ENCODE measurements around the gene MUC4. TPM values are rescaled to one million over a fixed set of nuclear protein-coding genes. Genes with fewer than 3 reads are reported as not detected.
"Not testable (repeated sequence)": the region's sequence is repeated elsewhere in the genome, so short reads cannot be mapped to it uniquely, and the experiment has no call there.

Gene MUC4
- total RNA-seq, 2 donors from 2014 or later: 150 to 203 TPM

DNA sequence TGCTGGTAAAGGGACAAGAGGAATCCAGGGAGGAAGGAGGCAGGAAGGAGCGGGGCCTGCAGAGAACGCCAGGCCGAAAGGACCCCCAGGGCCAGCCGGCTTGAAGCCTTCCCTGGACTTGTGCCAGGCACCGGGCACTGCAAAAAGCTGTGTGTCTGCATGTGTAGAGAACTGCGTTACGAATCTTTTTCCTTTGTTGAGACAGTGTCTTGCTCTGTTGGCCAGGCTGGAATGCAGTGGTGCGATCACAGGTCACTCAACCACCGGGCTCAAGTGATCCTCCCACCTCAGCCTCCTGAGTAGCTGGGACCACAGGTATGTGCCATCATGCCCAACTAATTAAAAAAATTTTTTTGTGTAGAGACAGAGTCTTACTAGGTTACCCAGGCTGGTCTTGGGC, 17.0 kb upstream of the MUC4 start:
- Histone ChIP-seq H3K27ac (peak overlapping the region; percentile 86), H3K4me1 (no peaks in the 10 kb centered on the region), H3K36me3 (no peaks in the 10 kb centered on the region), H3K9ac (ENCODE audit: low read depth in 2 of 2, low read length in 2 of 2) (peak overlapping the region in 1 of 2 donors; percentile 76), H3K4me3 (no peak overlapping the region), H3K9me3 (no peaks in the 10 kb centered on the region), H3K27me3 (no peaks in the 10 kb centered on the region)
- intact Hi-C loops (cut with DNase I): no loop called here
- no peak for DNase-seq
- no peak for TF ChIP-seq CTCF (IDR thresholded peaks at IDR 0.05)

DNA sequence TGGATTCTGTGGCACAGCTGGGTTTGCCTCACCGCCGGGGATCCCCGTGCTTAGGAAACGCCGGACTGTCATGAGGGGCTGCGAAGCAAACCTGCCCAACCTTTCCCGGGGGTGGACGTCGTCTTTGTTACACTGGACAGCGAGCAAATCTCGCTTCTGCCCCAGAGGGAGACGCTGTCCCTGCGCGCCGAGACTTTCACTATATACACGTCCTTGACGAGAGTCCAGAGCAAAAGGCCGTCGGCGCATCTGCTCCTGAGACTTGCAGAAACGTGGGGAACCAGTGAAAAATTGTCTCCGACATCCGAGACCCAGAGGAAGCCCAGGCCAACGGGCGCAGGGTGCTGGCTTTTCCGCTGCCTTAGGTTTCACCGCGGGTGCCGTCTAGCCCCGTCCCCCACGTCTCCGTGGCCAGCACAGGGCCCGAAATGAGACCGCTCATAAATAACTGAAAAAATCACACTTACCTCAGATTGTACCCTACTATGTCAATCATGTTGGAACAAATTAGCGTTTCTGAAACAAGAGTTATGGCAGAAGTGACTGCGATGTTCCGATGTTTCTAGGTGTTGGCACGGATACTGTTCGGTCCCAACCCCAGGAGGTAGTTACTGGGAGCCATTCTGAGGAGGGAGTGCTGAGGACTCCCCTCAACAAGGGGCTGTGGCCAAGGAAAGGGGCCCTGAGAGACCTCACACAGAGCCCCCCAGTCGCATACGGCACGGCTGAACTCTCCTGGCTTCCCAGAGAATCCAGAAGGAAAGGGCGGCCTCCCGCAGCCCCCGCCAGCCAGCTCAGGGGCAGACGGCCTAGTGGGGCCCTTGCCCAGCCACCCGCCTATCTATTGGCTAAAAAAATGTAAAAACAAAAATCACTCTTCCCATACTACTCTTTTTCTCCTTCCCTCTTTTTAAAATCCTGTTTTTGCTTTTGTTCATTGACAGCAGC, 14.4 kb upstream of the MUC4 start:
- DNase-seq: no peak
- H3K9ac ChIP-seq (ENCODE audit: low read depth in 2 of 2, low read length in 2 of 2): peak overlapping the region in 1 of 2 donors; percentile 26
- H3K36me3 ChIP-seq: no peaks in the 10 kb centered on the region
- intact Hi-C loops (cut with DNase I): no loop called here
- no peak for TF ChIP-seq CTCF (IDR thresholded peaks at IDR 0.05)
- H3K4me3 ChIP-seq: no peak overlapping the region
- no peak overlapping the region for H3K27ac ChIP-seq
- H3K4me1 ChIP-seq: peaks cover 4% of the 10 kb centered on the region
- no peaks in the 10 kb centered on the region for H3K27me3 ChIP-seq
- no peaks in the 10 kb centered on the region for H3K9me3 ChIP-seq

- no peaks in the 10 kb centered on the region for H3K27me3 ChIP-seq
- intact Hi-C loops (cut with DNase I): no loop called here
- H3K4me1 ChIP-seq: peaks cover 4% of the 10 kb centered on the region
- no peak for TF ChIP-seq CTCF (IDR thresholded peaks at IDR 0.05)
- no peaks in the 10 kb centered on the region for H3K36me3 ChIP-seq
- H3K27ac ChIP-seq: no peak overlapping the region
- no peak overlapping the region for H3K4me3 ChIP-seq
- H3K9ac ChIP-seq (ENCODE audit: low read depth in 2 of 2, low read length in 2 of 2): no peak overlapping the region
- DNase-seq: no peak
- H3K9me3 ChIP-seq: no peaks in the 10 kb centered on the region
Measured at GRCh38 chr3:195825191-195825588, 13.5 kb upstream of the MUC4 start.

DNA sequence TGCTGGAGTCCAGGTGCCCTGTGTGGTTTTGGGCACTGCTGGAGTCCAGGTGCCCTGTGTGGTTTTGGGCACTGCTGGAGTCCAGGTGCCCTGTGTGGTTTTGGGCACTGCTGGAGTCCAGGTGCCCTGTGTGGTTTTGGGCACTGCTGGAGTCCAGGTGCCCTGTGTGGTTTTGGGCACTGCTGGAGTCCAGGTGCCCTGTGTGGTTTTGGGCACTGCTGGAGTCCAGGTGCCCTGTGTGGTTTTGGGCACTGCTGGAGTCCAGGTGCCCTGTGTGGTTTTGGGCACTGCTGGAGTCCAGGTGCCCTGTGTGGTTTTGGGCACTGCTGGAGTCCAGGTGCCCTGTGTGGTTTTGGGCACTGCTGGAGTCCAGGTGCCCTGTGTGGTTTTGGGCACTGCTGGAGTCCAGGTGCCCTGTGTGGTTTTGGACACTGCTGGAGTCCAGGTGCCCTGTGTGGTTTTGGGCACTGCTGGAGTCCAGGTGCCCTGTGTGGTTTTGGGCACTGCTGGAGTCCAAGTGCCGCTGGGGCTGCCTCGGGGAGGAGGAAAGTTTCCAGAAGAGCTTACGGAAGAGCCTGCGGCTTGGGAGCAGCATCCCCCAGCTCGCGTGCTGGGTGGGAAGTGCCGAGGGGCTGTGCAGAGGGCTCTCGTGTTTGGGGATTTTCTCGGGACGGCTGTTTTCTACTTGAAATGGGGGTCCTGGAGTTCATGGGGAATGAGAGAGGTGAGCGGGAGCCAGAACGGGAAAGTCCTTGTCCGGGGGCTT, 12.9 kb upstream of the MUC4 start:
- H3K27me3 ChIP-seq; H3K27ac ChIP-seq; H3K9me3 ChIP-seq; H3K9ac ChIP-seq (ENCODE audit: low read depth in 2 of 2, low read length in 2 of 2); intact Hi-C loops (cut with DNase I); H3K4me1 ChIP-seq; H3K4me3 ChIP-seq; H3K36me3 ChIP-seq; DNase-seq: not testable (repeated sequence)

- Histone ChIP-seq H3K36me3 (no peaks in the 10 kb centered on the region), H3K27me3 (no peaks in the 10 kb centered on the region), H3K27ac (no peak overlapping the region), H3K9ac (ENCODE audit: low read depth in 2 of 2, low read length in 2 of 2) (peak overlapping the region in 1 of 2 donors; percentile 51), H3K4me1 (peaks cover 4% of the 10 kb centered on the region), H3K4me3 (no peak overlapping the region), H3K9me3 (no peaks in the 10 kb centered on the region)
- DNase-seq: no peak
- intact Hi-C loops (cut with DNase I): no loop called here
- TF ChIP-seq CTCF (IDR thresholded peaks at IDR 0.05): no peak
Measured at GRCh38 chr3:195823999-195824398, 12.3 kb upstream of the MUC4 start.
